Stomach (tissue), 4 donors: ENCODE measurements around the gene FDXR.

ENCODE experiments used
- CTCF ChIP-seq, 7 experiments: fragments of 450-650 bp in 4 of 7; fragments of 200-600 bp in 3 of 7; sonication (generic) in 3 of 7; IDR thresholded peaks; one replicate each; pipeline ENCODE4 v1.5.1; 2016 to 2019; ENCODE audit warnings: antibody characterized with exemption in 7 of 7, control low read depth in 2 of 7, mild to moderate bottlenecking in 1 of 7
- EP300 ChIP-seq: sonication (generic); formaldehyde crosslinking; IDR thresholded peaks from one replicate; pipeline ENCODE4 v1.6.1; 2017; ENCODE audit warnings: antibody characterized with exemption
- POLR2A ChIP-seq, 4 donors: fragments of 450-650 bp; IDR thresholded peaks; one replicate each; pipeline ENCODE4 v1.6.1; 2016; ENCODE audit warnings: antibody characterized with exemption in 4 of 4, control low read depth in 2 of 4, mild to moderate bottlenecking in 1 of 4, moderate library complexity in 1 of 4
- POLR2AphosphoS5 ChIP-seq, 3 donors: sonication (generic); formaldehyde crosslinking; IDR thresholded peaks; one replicate each; pipeline ENCODE4 v1.6.1; 2016; ENCODE audit warnings: antibody characterized with exemption in 3 of 3

- TF ChIP-seq CTCF (IDR thresholded peaks at IDR 0.05) (no peak), POLR2A (IDR thresholded peaks at IDR 0.05) (no peak), EP300 (no peak), POLR2AphosphoS5 (IDR thresholded peaks at IDR 0.05) (no peak)
Observed at GRCh38 chr17:74839990-74840852, 32.6 kb downstream of the FDXR start.
